ENCODE measurements around the gene ANAPC16. TPM values are rescaled to one million over a fixed set of nuclear protein-coding genes. Genes with fewer than 3 reads are reported as not detected.

Gene ANAPC16
- total RNA-seq (2014; rRNA removed; shearing (Covaris generic)) = 52.3 and 63.6 TPM in 2 replicates
- polyA plus RNA-seq (2015; cell fraction: cytosol; rRNA removed) = 39.8 and 57.4 TPM in 2 replicates
- 39.7 and 40.6 TPM in 2 replicates for polyA plus RNA-seq (2015; cell fraction: nucleus; rRNA removed)

DNA sequence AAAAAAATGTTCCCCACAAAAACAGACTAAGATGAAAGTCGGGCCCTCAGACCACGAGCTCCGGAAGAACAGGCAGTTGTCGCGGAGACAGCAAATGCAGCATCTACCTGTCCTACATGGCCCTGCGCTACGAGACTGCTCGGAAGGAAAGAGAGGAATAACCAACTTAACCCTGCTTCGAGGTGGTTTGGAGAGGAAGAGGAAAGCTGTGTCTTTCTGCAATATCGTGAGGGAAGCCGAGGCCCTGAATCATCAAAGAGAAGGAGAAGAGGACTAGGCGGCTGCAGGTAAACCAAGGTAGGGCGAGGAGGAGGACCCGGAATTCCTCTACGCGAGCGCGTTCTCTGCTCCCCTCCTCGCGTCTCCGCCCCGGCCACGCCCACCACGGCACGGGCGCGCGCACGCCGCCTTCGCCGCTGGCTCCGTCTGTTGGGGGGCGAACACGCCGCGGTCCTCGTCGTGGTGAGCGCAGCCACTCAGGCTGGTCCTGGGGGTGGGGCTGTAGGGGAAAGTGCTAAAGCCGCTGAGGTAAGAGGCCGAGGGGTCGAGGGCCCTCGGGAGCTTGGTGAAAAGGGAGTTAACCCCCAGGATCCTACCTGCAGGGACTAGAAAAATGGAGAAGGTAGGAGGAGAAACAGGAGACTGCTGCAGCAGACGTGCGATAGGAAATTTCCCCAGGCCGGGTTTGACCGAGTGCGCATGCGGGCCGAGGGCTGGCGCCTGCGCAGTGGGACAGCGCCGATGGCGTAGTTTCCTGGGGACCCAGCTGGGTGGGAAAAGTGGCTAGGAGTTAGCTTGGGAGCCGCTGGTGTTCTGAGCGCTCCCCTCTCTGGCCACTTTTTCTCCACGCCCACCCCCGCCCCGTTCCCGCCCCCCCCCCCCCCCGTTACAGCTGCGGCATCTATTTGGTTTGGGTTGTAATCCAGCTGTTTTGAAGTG is at the start of gene ANAPC16, which contains the start of gene ASCC1:
Gene ANAPC16 (plus strand): TSS at position 402 of the 939 bp plus-strand sequence. CDS start 7,903 bp downstream, outside the sequence.
Gene ASCC1 (minus strand): TSS at position 666 of the 939 bp plus-strand sequence. CDS start 2,978 bp downstream, outside the sequence.
- in situ Hi-C loops (cut with HindIII; ENCODE audit: low pct_unique_long_range_greater_than_20kb, low sequenced_read_pairs) = no loop called here
- peak; percentile 87 for DNase-seq (ENCODE audit: low read depth, low spot score)

DNA sequence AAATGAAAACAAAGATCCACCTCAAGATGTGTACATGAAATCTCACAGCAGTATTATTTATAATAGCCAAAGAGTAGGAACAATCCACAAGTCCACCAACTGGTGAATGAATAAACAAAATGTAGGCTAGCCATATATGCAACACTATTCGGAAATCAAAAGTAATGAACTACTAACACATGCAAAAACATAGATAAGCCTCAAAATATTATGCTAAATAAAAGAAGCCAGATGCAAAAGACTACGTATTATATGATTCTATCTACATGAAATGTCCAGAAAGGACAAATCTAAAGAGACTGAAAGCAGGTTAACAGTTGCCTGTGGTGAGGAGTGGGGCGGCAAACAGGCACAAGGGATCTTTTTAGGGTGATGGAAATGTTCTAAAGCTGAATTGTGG is 48.7 kb upstream of the ANAPC16 start:
- in situ Hi-C loops (cut with HindIII; ENCODE audit: low pct_unique_long_range_greater_than_20kb, low sequenced_read_pairs) = no loop called here

GRCh38 chr10:72170263-72170662 is 45.5 kb upstream of the ANAPC16 start:
- DNase-seq (ENCODE audit: low read depth, low spot score) = no peak
- in situ Hi-C loops (cut with HindIII; ENCODE audit: low pct_unique_long_range_greater_than_20kb, low sequenced_read_pairs) = no loop called here

More for the DNA sequence above, 48.7 kb upstream of the ANAPC16 start:
- no peak for DNase-seq (ENCODE audit: low read depth, low spot score)

DNA sequence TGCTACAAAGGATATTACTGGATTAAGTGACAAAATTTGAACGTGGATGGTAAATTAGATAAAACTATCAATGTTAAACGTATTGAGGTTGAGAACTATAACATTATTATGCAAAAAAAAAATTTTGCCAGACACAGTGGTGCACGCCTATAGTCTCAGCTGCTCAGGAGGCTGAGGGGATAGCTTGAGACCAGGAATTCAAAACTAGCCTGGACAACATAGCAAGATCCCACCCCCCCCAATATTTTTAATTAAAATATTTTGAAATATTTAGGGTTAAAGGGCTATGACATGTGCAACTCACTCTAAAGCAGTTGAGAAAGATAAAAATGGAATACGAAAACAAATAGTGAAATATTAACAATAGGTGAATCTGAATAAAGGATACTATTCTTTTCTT is 45.1 kb upstream of the ANAPC16 start:
- in situ Hi-C loops (cut with HindIII; ENCODE audit: low pct_unique_long_range_greater_than_20kb, low sequenced_read_pairs) = no loop called here
- no peak for DNase-seq (ENCODE audit: low read depth, low spot score)

DNA sequence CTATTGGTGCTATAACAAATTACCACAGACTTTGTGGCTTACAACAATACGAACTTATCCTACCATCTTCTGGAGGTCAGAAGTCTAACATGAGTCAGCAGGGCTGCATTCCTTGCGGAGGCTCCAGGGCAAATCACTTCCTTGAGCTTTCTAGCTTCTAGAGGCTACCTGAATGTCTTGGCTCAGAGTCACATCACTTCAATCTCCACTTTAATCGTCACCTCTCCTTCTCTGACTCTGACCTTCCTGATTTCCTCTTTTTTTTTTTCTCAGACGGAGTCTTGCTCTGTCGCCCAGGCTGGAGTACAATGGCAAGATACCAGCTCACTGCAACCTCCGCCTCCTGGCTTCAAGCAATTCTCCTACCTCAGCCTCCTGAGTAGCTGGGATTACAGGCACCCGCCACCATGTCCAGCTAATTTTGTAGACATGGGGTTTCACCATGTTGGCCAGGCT is 44.6 kb upstream of the ANAPC16 start:
- in situ Hi-C loops (cut with HindIII; ENCODE audit: low pct_unique_long_range_greater_than_20kb, low sequenced_read_pairs) = no loop called here
- peak; percentile 36 for DNase-seq (ENCODE audit: low read depth, low spot score)

DNA sequence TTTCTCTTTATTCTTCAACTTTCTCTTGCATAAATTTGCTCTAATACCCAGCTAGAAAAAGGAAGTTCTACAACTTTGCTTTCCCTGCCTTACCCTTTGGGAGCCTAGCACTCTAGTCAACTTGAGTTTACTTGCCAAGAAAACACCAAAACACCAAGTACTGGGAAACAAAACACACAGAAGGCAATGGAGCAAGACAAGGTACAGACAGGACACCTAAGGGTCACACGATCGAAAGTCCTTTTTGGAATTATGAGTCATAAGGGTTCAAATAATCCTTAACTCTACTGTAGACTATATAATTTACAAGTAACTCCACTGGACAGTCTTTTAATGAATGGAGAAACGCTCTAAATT is 42.6 kb upstream of the ANAPC16 start:
- no peak for DNase-seq (ENCODE audit: low read depth, low spot score)
- in situ Hi-C loops (cut with HindIII; ENCODE audit: low pct_unique_long_range_greater_than_20kb, low sequenced_read_pairs) = no loop called here

GRCh38 chr10:72173619-72174296 is 42.1 kb upstream of the ANAPC16 start:
- peak; percentile 6 for DNase-seq (ENCODE audit: low read depth, low spot score)
- in situ Hi-C loops (cut with HindIII; ENCODE audit: low pct_unique_long_range_greater_than_20kb, low sequenced_read_pairs) = no loop called here

GRCh38 chr10:72174297-72174662 is 41.5 kb upstream of the ANAPC16 start:
- in situ Hi-C loops (cut with HindIII; ENCODE audit: low pct_unique_long_range_greater_than_20kb, low sequenced_read_pairs) = no loop called here

DNA sequence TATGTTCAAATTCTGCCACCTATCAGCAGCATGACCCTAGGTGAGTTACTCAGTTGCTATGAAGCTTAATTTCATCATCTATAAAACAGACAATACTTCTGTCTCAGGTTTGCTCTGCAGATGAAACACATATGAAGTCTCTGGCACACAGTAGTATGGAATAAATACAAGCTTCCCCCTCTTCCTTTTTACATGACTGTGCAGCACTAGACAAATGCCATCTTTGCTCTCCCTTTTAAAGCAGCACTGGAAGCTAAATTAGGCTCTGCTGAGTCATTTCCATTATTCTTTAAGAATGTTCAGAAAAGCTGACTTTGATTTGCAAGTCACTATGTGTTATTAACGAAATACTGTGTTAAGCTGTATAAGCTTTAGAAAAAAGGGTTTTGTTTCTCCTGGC is 40.7 kb upstream of the ANAPC16 start:
- in situ Hi-C loops (cut with HindIII; ENCODE audit: low pct_unique_long_range_greater_than_20kb, low sequenced_read_pairs) = no loop called here
- DNase-seq (ENCODE audit: low read depth, low spot score) = no peak

More at GRCh38 chr10:72174297-72174662, 41.5 kb upstream of the ANAPC16 start:
- no peak for DNase-seq (ENCODE audit: low read depth, low spot score)

DNA sequence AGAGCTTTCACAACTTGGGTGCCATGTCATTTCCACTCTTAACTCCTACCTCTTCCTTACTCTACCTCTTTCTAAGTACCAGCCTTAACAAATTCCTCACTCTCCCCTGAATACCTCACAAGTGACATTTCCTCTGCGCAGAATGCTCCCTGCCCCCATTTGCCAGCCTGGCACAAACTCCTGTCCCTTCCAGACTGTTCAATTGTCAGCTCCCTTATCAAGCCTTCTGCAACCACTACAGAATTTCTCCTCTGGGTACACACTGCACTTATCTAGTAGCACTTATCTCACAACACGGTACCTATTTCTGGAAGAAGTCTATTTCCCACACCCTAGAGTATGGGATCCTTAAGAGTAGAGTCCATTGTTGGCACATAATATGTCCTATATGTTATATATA is 39.1 kb upstream of the ANAPC16 start:
- in situ Hi-C loops (cut with HindIII; ENCODE audit: low pct_unique_long_range_greater_than_20kb, low sequenced_read_pairs) = no loop called here
- DNase-seq (ENCODE audit: low read depth, low spot score) = no peak

DNA sequence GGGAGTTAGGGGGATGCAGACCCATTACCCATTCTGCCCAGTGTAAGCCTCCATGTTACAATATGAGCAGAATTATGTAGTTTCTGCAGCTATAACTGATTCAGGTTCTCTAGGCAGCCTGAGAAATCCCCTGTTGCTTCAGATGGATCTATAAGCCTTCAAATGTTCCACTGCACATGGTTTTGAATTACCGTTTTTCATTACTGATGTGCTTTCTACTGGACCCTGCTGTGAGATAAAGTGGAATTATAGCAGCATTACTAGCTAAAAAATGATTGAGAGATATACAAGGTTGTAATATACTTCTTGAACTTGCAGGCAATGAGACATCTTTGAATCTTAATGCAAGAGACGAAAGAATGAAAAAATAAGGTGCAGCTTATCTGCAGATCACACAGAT is 38.4 kb upstream of the ANAPC16 start:
- no peak for DNase-seq (ENCODE audit: low read depth, low spot score)
- in situ Hi-C loops (cut with HindIII; ENCODE audit: low pct_unique_long_range_greater_than_20kb, low sequenced_read_pairs) = no loop called here

DNA sequence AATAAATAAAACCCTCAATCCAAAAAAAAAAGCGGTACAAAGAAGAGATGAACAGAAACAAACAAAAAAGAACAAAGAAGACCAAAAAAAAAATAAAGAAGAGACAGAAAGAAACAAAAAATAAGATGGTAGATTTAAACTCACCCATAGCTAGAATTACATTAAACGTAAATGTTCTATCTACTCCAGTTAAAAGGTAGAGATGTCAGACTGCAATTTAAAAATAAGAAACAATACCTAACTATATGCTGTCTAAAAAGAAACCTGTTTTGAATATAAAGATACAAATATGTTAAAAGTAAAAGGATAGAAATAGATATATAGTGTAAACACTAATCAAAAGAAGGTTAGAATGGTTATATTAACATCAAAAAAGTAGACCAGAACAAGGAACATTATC is 31.7 kb upstream of the ANAPC16 start:
- in situ Hi-C loops (cut with HindIII; ENCODE audit: low pct_unique_long_range_greater_than_20kb, low sequenced_read_pairs) = no loop called here
- DNase-seq (ENCODE audit: low read depth, low spot score) = no peak

DNA sequence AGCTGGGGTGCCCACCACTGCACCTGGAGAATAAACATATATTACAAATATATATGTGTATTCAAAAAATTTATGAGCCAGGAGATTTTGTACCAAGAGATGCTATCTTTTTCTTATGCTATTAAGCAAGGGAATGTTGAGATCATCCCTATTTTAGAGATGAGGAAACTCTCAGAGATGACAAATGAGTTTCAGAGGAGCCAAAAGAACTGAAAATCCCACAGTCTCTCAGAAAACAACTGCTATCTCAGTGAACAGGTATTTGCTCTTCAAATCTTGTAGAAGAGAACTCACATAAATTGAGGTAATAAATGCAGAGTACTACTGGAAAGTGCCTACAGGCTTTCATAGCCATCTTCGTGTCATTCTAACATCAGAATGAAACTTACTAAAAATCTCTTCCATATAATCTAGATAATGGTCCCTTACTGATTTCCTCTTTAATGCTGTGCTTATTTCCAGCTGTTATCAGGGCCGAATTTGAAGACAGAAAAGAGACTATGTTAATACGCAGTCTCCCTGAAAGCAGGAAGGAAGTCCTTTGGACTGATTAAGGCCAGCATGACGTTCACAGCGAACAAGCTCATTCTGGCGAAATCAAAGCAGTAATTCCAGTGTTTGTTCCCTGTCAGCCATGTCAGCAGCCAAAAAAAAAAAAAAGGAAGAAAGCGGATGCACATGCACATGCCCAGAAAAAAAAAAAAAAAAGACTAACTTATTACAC is 29.4 kb upstream of the ANAPC16 start:
- peak; percentile 8 for DNase-seq (ENCODE audit: low read depth, low spot score)
- in situ Hi-C loops (cut with HindIII; ENCODE audit: low pct_unique_long_range_greater_than_20kb, low sequenced_read_pairs) = no loop called here

DNA sequence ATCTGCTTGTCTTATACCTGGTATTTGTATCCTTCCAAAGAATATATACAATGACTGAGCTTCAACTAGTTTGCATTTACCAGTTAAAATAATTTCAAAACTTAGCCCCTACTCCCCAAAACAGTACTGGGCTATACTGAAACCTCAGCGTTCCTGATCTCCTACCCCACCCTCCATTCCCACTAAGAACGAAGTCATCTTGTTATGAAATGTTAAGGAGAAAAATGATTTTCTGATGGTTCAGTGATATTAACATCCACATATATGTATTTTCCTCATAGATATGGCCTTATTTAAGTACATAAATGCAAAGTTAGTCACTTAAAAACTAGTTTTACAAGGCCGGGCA is 28.9 kb upstream of the ANAPC16 start:
- in situ Hi-C loops (cut with HindIII; ENCODE audit: low pct_unique_long_range_greater_than_20kb, low sequenced_read_pairs) = no loop called here
- DNase-seq (ENCODE audit: low read depth, low spot score) = no peak

- DNase-seq (ENCODE audit: low read depth, low spot score) = no peak
- in situ Hi-C loops (cut with HindIII; ENCODE audit: low pct_unique_long_range_greater_than_20kb, low sequenced_read_pairs) = no loop called here
These were observed 20.9 kb upstream of the ANAPC16 start for GRCh38 chr10:72194949-72195348.

DNA sequence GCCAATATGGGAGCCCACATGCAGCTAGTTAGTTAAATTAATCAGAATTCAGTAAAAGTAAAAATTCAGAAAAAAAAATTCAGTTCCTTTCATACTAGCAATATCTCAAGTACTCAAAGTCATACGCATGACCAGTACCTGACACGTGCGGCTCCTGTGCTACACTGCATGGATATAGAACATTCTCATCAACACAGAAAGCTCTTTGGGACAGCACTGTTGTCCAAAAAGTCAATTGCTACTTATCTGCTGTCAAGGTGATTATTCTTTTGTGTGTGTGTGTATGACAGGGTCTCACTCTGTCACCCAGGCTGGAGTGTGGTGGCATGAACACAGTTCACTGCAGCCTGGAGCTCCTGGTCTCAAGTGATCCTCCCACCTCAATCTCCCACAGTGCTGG is 14.9 kb upstream of the ANAPC16 start:
- no peak for DNase-seq (ENCODE audit: low read depth, low spot score)
- in situ Hi-C loops (cut with HindIII; ENCODE audit: low pct_unique_long_range_greater_than_20kb, low sequenced_read_pairs) = no loop called here

DNA sequence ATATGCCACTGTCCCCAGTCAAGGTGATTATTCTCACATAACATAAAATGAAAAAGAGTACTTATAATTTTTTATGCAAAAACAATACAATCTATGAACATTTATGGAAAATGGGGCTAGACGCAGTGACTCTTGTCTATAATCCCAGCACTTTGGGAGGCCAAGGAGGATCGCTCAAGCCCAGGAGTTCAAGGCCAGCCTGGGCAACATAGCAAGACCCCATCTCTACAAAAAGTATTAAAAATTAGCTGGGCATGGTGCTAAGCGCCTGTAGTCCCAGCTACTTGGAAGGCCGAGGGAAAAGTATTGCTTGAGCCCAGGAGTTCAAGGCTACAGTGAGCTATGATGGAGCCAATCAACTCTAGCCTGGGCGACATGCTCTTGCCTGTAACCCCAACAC is 14.5 kb upstream of the ANAPC16 start:
- no peak for DNase-seq (ENCODE audit: low read depth, low spot score)
- in situ Hi-C loops (cut with HindIII; ENCODE audit: low pct_unique_long_range_greater_than_20kb, low sequenced_read_pairs) = no loop called here

DNA sequence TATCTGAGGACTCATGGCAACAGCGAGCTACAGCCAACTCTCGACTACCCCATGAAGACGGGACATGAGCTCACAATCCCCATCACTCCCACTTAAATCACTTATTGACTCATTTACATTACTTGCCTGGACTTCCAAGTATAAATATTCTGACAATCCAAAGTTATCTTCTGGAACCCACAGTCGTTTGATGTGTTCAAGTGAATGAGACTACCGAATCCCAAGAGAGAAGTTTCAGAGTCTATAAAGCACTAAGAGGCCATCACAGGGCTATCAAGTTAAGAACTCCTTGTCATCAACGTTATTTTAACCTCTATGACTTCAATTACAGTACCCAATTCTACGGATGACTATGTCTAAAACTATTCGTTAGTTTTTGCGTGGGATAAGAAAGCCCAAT is 11.5 kb upstream of the ANAPC16 start:
- in situ Hi-C loops (cut with HindIII; ENCODE audit: low pct_unique_long_range_greater_than_20kb, low sequenced_read_pairs) = no loop called here
- no peak for DNase-seq (ENCODE audit: low read depth, low spot score)

Measured in SK-MEL-5 (cell line).